Fibroblast of skin of back (primary cell): Measurements from ENCODE around the gene CHST15.
A peak's percentile ranks its signal among the peaks of the same experiment; 100 is the strongest.
"Not testable (repeated sequence)": the region's sequence is repeated elsewhere in the genome, so short reads cannot be mapped to it uniquely, and the experiment has no call there.

Experiments used
- DNase-seq: peaks from one replicate; pipeline ENCODE4 v3.0.0-alpha.2; 2013

Gene CHST15

DNA sequence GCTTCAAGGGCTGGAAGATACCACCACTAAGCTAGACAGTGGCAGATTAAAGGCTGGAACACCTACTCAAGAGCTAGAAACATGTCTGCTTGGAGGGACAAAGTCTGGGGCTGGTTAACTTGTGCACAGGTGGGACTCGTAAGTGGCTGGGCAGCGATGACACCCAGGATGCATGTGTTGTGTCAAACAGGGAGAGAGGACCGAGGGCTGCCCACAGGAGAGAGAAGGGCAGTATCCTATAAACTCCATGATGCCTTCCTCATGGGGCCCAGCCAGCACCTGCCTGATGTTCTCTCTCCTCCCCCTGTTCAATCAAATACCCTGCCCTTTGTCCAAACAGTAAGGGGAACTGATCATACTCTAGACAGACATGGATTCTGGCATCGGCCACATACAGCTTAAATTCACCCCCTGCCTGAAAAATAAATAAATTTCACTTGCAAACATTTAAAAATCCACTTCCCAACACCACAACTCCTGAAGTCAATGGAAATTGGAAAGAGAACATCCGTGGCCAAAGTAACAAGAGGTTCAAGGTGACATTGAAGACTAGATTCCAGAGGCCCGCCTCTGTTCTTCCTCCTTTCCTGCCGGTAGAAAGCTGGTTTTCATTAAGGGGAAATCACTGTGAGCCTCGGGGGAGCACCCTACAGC lies 50.6 kb downstream of the CHST15 start:
- DNase-seq = no peak

DNA sequence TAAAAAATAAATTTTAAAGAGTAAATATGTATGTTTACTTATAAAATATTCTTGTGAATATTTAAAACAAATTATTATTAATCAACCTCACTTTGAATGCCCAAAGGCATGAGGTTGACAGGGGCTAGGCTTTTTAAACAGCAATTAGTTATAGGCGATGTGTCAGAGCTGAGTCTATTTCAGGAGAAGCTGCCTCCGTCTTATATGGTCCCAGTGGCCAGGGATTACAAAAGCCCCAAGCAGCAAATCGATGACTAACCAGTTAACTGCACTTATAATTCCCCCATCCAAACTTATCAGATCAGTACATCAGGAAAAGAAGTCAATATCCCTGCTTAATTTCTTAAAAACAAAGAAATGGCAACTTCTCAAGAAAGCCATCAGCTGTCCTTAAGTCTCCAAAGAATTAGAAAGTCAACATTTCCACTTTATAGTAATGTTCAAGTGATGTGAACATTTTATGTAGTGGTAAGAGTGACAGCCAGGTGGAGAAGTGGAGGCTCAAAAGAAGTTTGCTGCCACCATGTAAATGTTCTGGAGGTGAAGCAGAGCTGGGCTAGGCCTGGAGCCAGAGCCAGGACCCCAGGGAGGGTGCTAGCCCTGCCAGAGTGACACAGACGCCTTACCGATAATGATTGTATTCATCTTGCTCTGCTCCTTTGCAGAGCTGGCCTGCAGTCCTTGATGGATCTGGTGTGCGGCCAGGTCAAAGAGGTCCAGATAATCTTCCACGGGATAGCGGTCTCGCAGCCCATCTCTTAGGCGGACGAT lies 51.5 kb downstream of the CHST15 start:
- no peak for DNase-seq

GRCh38 chr10:124040451-124041188 lies 52.8 kb downstream of the CHST15 start:
- DNase-seq = no peak

DNA sequence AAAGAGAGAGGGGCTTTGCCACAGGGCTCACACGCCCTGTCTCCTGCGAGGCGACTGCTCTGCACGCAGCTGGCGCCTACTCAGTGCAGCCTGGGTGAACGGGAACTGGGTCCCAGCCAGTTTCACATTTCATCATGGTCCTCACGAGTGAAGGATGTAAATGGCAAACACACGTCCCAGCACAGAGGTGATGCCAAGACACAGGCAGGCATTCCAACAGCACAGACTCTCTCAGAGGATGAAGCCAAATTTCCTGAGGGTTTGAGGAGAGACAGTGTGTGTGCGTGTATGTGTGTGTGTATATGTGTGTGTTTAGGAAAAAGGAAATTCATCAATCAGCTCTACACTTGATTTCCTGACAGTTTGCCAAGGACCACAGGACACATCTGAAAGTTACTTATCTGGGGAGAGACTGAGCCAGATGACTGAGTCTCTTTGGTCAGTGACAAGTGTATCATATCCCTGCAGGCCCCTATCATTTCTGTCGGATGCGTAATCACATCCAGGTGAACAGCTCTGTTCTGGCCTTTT lies 53.9 kb downstream of the CHST15 start:
- DNase-seq = no peak

DNA sequence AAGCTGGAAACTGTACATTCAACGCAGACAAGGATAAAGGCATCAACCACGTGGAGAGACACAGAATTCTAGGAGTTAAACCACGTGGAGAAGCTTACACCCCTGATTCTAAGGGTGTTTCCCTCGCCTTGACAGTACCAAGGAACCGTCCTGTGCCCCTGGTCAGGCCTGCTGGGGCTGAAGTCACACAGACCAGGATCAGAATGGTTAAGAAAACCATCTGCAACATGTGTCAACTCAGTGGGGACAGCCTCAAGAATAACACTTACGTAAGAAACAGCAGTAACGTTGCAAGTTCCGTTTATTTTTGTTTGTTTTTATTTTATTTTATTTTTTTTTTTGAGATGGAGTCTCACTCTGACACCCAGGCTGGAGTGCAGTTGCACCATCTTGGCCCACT lies 55.6 kb downstream of the CHST15 start:
- DNase-seq = no peak

GRCh38 chr10:124037286-124037685 lies 56.1 kb downstream of the CHST15 start:
- no peak for DNase-seq

DNA sequence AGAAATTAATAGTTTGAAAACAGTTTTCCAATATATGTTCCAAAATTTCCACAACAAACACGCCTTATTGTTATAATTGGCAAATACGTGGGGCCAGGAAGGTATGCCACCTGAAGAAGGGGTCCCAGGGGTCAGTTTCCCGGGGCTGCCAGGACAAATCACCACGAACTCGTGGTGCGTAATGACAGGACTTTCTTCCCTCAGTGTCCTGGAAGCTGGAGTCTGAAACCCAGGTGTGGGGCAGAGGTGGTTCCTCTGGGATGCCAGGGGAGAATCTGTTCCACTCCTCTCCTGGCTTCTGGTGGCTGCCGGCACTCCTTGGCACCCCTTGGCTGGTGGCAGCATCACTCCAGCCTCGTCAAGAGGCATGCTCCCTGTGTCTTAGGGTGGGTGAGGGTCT lies 56.7 kb downstream of the CHST15 start:
- DNase-seq = no peak

DNA sequence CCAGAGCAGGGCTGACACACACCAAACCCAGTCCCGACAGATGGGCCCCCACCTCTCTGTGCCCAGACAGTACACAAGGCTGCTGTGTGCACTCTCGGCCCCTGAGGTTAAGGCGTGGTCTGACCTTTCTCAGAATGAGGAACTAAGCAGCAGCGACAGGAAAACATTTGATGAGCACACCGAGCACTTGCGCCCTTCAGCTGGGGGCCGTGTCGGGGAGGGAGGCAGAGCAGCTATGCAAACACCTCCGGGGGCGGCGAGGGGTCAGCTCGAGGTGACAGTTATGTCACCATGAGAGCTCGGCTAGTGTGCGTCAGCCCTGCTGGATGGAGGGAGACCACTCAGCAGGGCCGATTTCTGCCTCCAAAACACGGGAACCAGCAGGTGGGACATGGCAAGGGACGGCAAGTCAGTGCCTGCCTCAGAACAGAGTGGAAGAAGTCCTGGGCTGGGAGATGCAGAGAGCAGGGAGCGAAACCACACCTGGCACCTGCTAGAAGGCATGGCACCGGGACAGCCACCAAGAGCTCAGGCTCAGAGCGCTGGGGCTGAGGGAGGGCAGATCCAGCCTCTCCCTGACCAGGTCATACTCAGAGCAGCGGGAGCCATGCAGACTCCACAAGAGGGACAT lies 57.4 kb downstream of the CHST15 start:
- DNase-seq = no peak

DNA sequence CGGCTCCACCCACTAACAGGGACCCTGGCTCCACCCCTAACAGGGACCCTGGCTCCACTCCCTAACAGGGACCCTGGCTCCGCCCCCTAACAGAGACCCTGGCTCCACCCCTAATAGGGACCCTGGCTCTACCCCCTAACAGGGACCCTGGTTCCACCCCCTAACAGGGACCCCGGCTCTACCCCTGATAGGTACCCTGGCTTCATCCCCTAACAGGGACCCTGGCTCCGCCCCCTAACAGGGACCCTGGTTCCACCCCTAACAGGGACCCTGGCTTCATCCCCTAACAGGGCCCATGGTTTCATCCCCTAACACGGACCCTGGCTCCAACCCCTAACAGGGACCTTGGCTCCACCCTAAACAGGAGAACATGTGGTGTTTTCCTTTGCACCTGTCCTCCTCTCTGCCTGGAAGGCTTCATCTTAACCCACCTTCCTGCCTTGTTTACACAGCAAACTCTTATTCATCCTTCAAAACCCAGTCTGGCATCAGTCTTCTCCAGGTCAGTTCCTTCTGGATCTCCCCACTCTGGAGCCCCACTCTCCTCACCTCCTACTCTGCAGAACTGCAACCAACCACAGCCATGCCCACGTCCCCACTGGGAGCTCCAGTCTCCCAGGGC lies 58.0 kb downstream of the CHST15 start:
- DNase-seq = no peak

- not testable (repeated sequence) for DNase-seq
Observed at GRCh38 chr10:124034576-124035305, 58.7 kb downstream of the CHST15 start.

DNA sequence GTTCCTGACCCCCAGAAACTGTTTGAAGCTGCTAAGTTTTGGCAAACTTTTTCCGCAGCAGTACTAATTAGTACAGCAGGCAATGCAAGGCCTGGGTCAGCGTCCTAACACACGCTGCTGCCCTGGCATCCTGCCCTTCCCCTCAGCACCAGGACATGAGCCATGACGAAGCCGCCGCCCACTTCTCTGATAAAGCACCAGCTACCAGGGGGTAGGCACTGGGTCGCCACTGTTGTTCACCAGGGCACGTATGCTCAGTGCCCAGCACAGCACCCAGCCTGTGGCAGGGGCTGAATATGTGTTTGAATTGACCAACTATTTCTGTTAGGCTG lies 59.5 kb downstream of the CHST15 start:
- DNase-seq = no peak

- peak; percentile 62 for DNase-seq
Observed at GRCh38 chr10:124032971-124033886, 60.2 kb downstream of the CHST15 start.

DNA sequence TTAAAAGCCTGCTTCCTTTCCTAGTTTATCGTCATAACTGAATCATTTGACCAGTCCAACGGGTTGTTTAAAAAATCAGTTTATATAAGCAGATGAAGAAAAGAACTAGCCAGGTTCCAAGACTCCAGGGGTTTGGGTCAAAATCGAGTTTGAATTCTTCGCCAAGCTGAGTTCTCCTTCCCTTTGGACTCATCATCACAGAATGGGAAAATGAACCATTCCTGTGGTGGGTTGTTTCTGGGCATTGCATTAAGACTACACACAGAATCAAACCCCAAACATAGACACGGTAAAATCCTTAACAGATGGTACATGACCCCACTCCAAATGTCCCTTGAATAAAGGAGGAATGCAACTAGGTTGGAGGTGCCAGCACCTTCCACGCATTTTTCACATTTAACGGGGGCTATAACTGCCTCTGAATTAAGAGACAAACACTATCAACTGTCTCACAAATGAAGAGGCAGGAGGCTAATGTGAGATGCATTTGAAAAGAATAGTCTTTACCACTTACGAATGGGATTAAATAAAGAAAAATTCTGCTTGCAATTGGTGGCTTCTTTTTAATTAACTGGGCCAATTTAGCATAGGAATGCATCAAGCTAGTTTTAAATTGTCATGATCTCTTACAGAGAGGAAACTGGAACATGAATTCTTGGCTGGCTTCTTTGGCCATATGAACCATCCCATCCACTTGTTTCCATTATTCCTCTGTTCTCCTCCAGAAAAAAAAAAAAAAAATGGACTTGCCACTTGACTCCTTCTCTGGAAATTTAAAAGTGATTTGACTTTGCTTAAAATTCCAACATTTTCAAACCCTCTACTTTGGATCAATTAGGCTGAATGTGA lies 61.1 kb downstream of the CHST15 start:
- no peak for DNase-seq

- DNase-seq = no peak
Observed at GRCh38 chr10:124030492-124031110, 62.8 kb downstream of the CHST15 start.

GRCh38 chr10:124030061-124030460 lies 63.3 kb downstream of the CHST15 start:
- no peak for DNase-seq

GRCh38 chr10:124029559-124029958 lies 63.8 kb downstream of the CHST15 start:
- DNase-seq = no peak

GRCh38 chr10:124028700-124029480 lies 64.5 kb downstream of the CHST15 start:
- no peak for DNase-seq

DNA sequence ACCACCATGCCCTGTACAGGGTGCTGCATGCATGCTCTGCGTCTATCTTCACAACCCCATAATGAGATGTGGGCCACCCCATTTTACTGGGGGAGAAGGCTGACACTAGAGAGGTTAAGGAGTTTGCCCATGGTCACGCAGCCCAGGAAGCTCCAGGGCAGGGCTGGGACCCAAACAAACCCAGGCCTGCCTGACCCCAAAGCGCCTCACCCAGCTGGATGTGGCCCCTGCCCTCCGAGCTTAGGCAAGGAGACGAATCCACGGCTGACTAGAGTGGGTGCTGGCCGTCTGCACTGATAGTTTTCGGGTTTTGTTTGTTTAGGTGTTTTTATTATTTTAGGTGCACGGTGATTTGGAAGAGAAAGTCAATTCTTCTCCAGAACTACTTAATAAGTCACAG lies 65.7 kb downstream of the CHST15 start:
- no peak for DNase-seq
